Small intestine (tissue), 7 donors: ENCODE data around the gene RAB40C. TPM values are rescaled to one million over a fixed set of nuclear protein-coding genes. Genes with fewer than 3 reads are reported as not detected.

ENCODE experiments used
- DNase-seq, 2 donors: peaks; one replicate each; pipeline versions ENCODE4 v3.0.0 to v3.0.0-alpha.2; 2013
- FAIRE-seq: peaks from 2 replicates; lab custom pipeline; 2012; peaks lifted over from hg19 to GRCh38; lab: Jason Lieb, UNC
- H3K27ac ChIP-seq, 3 donors: one replicate each; pipeline ENCODE4 v1.5.1; 2013; ENCODE audit warnings: low read length in 2 of 3, mild to moderate bottlenecking in 2 of 3, control low read depth in 1 of 3, inconsistent platforms in 1 of 3, low read depth in 1 of 3, moderate library complexity in 1 of 3
- H3K27me3 ChIP-seq, 3 donors: one replicate each; pipeline ENCODE4 v1.6.1; 2013; ENCODE audit warnings: low read length in 3 of 3, inconsistent platforms in 1 of 3; ENCODE audit not compliant: control insufficient read depth in 3 of 3, insufficient read depth in 3 of 3
- H3K36me3 ChIP-seq, 3 donors: one replicate each; pipeline ENCODE4 v1.6.1; 2013; ENCODE audit warnings: low read length in 3 of 3, inconsistent platforms in 1 of 3, low read depth in 1 of 3, mild to moderate bottlenecking in 1 of 3, moderate library complexity in 1 of 3; ENCODE audit not compliant: control insufficient read depth in 3 of 3, insufficient read depth in 2 of 3
- H3K4me1 ChIP-seq, 3 donors: one replicate each; pipeline ENCODE4 v1.6.1; 2013; ENCODE audit warnings: low read length in 2 of 3, inconsistent platforms in 1 of 3, low read depth in 1 of 3, mild to moderate bottlenecking in 1 of 3, moderate library complexity in 1 of 3; ENCODE audit not compliant: control insufficient read depth in 3 of 3, insufficient read depth in 2 of 3
- H3K4me3 ChIP-seq, 3 donors: one replicate each; pipeline ENCODE4 v1.5.1; 2013; ENCODE audit warnings: low read length in 3 of 3, control low read depth in 1 of 3, inconsistent platforms in 1 of 3, low read depth in 1 of 3, mild to moderate bottlenecking in 1 of 3, moderate library complexity in 1 of 3
- H3K9me3 ChIP-seq, 2 donors: one replicate each; pipeline ENCODE4 v1.6.1; 2013; ENCODE audit warnings: low read depth in 1 of 2, low read length in 1 of 2; ENCODE audit not compliant: control insufficient read depth in 2 of 2, insufficient read depth in 1 of 2
- WGBS, 3 donors: extraction: QIAGEN DNeasy Blood & Tissue Kit; methylation state at CpG; one replicate each; pipeline ENCODE4 v1.1.7; 2013; 5-methylcytosine and 5-hydroxymethylcytosine counted together
- polyA plus RNA-seq, 4 donors: library from polyadenylated mRNA; stranded (reverse) in 3 of 4; unstranded in 1 of 4; fragments of 200-250 nt in 3 of 4; fragments of 120-200 nt in 1 of 4; gene quantifications; one replicate each; pipeline versions ENCODE4 v1.2.1 to v1.2.3, GENCODE V29; 2013
- donor health status: healthy with polysubstance abuse.
- donor health status: control.
- donor health status: control.
- donor health status: Bipolar disorder and iron deficiency.
- donor health status: healthy.

Gene RAB40C
- polyA plus RNA-seq, 4 donors: 28.9 to 49.0 (median 34.6) TPM

GRCh38 chr16:561413-561794 is 28.5 kb upstream of the RAB40C start:
- H3K4me1 ChIP-seq: peaks cover 0 to 20% (median under 1%) of the 10 kb centered on the region in 3 donors
- H3K27me3 ChIP-seq: peaks cover 13 to 45% (median 19%) of the 10 kb centered on the region in 3 donors
- no peaks in the 10 kb centered on the region for H3K9me3 ChIP-seq
- H3K4me3 ChIP-seq: no peak overlapping the region
- DNase-seq (no peak), FAIRE-seq (no peak)
- 40 to 75% (median 58%) methylated on average over 11 to 15 of the region's 15 CpGs for WGBS, 3 donors
- no peaks in the 10 kb centered on the region for H3K36me3 ChIP-seq
- H3K27ac ChIP-seq: no peak overlapping the region

GRCh38 chr16:561957-562938 is 27.6 kb upstream of the RAB40C start:
- Histone ChIP-seq H3K4me1 (peaks cover 0 to 28% (median 6%) of the 10 kb centered on the region in 3 donors), H3K4me3 (no peak overlapping the region), H3K36me3 (no peaks in the 10 kb centered on the region), H3K27me3 (peaks cover 13 to 45% (median 19%) of the 10 kb centered on the region in 3 donors), H3K9me3 (no peaks in the 10 kb centered on the region), H3K27ac (no peak overlapping the region)
- DNase-seq (no peak), FAIRE-seq (no peak)
- WGBS, 3 donors: 74 to 88% (median 76%) methylated on average over 39 to 43 of the region's 43 CpGs

GRCh38 chr16:563072-563644 is 26.7 kb upstream of the RAB40C start:
- Histone ChIP-seq H3K36me3 (no peaks in the 10 kb centered on the region), H3K27ac (no peak overlapping the region), H3K4me1 (peaks cover 0 to 37% (median 6%) of the 10 kb centered on the region in 3 donors), H3K9me3 (no peaks in the 10 kb centered on the region), H3K4me3 (no peak overlapping the region), H3K27me3 (peaks cover 13 to 39% (median 19%) of the 10 kb centered on the region in 3 donors)
- DNase-seq (no peak), FAIRE-seq (no peak)
- WGBS, 3 donors: 35 to 76% (median 52%) methylated on average over 30 of the region's 30 CpGs

GRCh38 chr16:564690-565418 is 25.0 kb upstream of the RAB40C start:
- H3K4me3 ChIP-seq: no peak overlapping the region
- peaks cover 5 to 22% (median 17%) of the 10 kb centered on the region in 3 donors for H3K27me3 ChIP-seq
- FAIRE-seq (no peak), DNase-seq (no peak)
- H3K27ac ChIP-seq: no peak overlapping the region
- peaks cover 4 to 40% (median 13%) of the 10 kb centered on the region in 3 donors for H3K4me1 ChIP-seq
- H3K9me3 ChIP-seq: no peaks in the 10 kb centered on the region
- 83 to 86% (median 84%) methylated on average over 27 to 42 of the region's 42 CpGs for WGBS, 3 donors
- H3K36me3 ChIP-seq: no peaks in the 10 kb centered on the region

- no peak for FAIRE-seq
- peaks cover 5 to 22% (median 16%) of the 10 kb centered on the region in 3 donors for H3K27me3 ChIP-seq
- peaks cover 4 to 40% (median 13%) of the 10 kb centered on the region in 3 donors for H3K4me1 ChIP-seq
- H3K9me3 ChIP-seq: no peaks in the 10 kb centered on the region
- WGBS, 3 donors: 59 to 62% (median 62%) methylated on average over 34 to 35 of the region's 35 CpGs
- no peaks in the 10 kb centered on the region for H3K36me3 ChIP-seq
- H3K27ac ChIP-seq: no peak overlapping the region
- H3K4me3 ChIP-seq: no peak overlapping the region
- DNase-seq: no peak
Measured at GRCh38 chr16:565419-566330, 24.2 kb upstream of the RAB40C start.

GRCh38 chr16:566475-567372 is 23.1 kb upstream of the RAB40C start, which contains the start of gene NHLRC4:
Gene NHLRC4, plus strand, starts transcription at chr16:567005. Its CDS starts 1,043 bp downstream, at chr16:568048.
- peak; percentile 67 to 78 for DNase-seq
- Histone ChIP-seq H3K27ac (peak within 1 kb of the TSS; percentile 28 to 73 (median 65)), H3K4me1 (peaks cover 4 to 40% (median 13%) of the 10 kb centered on the region in 3 donors), H3K36me3 (peaks cover 0 to under 1% (median 0%) of the 10 kb centered on the region in 3 donors), H3K9me3 (no peaks in the 10 kb centered on the region), H3K4me3 (peak within 1 kb of the TSS in 2 of 3 donors; percentile 18 to 23), H3K27me3 (peaks cover 0 to 11% (median 8%) of the 10 kb centered on the region in 3 donors)
- 19 to 30% (median 22%) methylated on average over 26 of the region's 26 CpGs for WGBS, 3 donors
- no peak for FAIRE-seq
